Activated CD8-positive, alpha-beta memory T cell treated with anti-CD3 and anti-CD28 coated beads, Interleukin-2, amount 10 ng/mL, durations not matched to agents 7 days and 5 days (primary cell): ENCODE measurements around the gene SEC16A. TPM values are rescaled to one million over a fixed set of nuclear protein-coding genes. Genes with fewer than 3 reads are reported as not detected.

ENCODE experiments used
- ATAC-seq: fragments of 150-1000 bp; cut with Tn5 transposase; one replicate; pipeline ENCODE4 v1.10.0; 2021; ENCODE audit warnings: moderate library complexity
- CTCF ChIA-PET: fragments of 350-600 bp; sonication (Branson Sonifier 250); formaldehyde crosslinking; loops from one replicate; lab custom pipeline; 2021; ENCODE audit warnings: antibody characterized with exemption; lab: Charles Lee
- DNase-seq: peaks from one replicate; pipeline ENCODE4 v3.0.0-alpha.2; 2020
- H3K27ac Mint-ChIP-seq: one replicate; pipeline ENCODE4 v1.8.0; 2021; ENCODE audit warnings: mild to moderate bottlenecking, mixed read lengths
- H3K27me3 Mint-ChIP-seq: one replicate; pipeline ENCODE4 v1.8.0; 2021; ENCODE audit warnings: mixed read lengths
- H3K36me3 Mint-ChIP-seq: one replicate; pipeline ENCODE4 v1.8.0; 2021; ENCODE audit warnings: mild to moderate bottlenecking, mixed read lengths
- H3K4me1 Mint-ChIP-seq: one replicate; pipeline ENCODE4 v1.8.0; 2021; ENCODE audit warnings: mixed read lengths
- H3K4me3 Mint-ChIP-seq: one replicate; pipeline ENCODE4 v1.8.0; 2021; ENCODE audit warnings: mild to moderate bottlenecking, moderate library complexity, mixed read lengths
- H3K9me3 Mint-ChIP-seq: one replicate; pipeline ENCODE4 v1.8.0; 2022; ENCODE audit warnings: low read depth, mixed read lengths
- total RNA-seq, 2 experiments: library from RNA; stranded (reverse); gene quantifications; one replicate each; pipeline ENCODE4 v1.2.3, GENCODE V29; 2021

SEC16A gene
- total RNA-seq, 2 experiments from 2014 or later: 88.0 to 96.7 TPM

- Mint-ChIP-seq H3K36me3 (peaks cover 8% of the 10 kb centered on the region), H3K4me3 (no peak overlapping the region), H3K4me1 (no peaks in the 10 kb centered on the region), H3K27me3 (no peaks in the 10 kb centered on the region), H3K27ac (no peak overlapping the region), H3K9me3 (no peaks in the 10 kb centered on the region)
- CTCF ChIA-PET: no interaction called here
- ATAC-seq: no peak
- no peak for DNase-seq
Measured at GRCh38 chr9:136495238-136495800, 12.5 kb upstream of the SEC16A start.

- Mint-ChIP-seq H3K27ac (no peak overlapping the region), H3K4me3 (no peak overlapping the region), H3K4me1 (no peaks in the 10 kb centered on the region), H3K36me3 (peaks cover 8% of the 10 kb centered on the region), H3K27me3 (no peaks in the 10 kb centered on the region), H3K9me3 (no peaks in the 10 kb centered on the region)
- CTCF ChIA-PET: no interaction called here
- ATAC-seq (no peak), DNase-seq (no peak)
Measured at GRCh38 chr9:136494531-136495215, 11.8 kb upstream of the SEC16A start.

- Mint-ChIP-seq H3K27ac (no peak overlapping the region), H3K27me3 (no peaks in the 10 kb centered on the region), H3K4me3 (no peak overlapping the region), H3K4me1 (no peaks in the 10 kb centered on the region), H3K36me3 (peaks cover 7% of the 10 kb centered on the region), H3K9me3 (no peaks in the 10 kb centered on the region)
- CTCF ChIA-PET: interaction anchor here (1.5 kb wide), 1 partner anchor 136 kb away, joined by 3 read pairs; no protein-coding TSS in a partner anchor
- no peak for ATAC-seq
- no peak for DNase-seq
Measured at GRCh38 chr9:136494012-136494411, 11.2 kb upstream of the SEC16A start.

- Mint-ChIP-seq H3K4me3 (no peak overlapping the region), H3K9me3 (no peaks in the 10 kb centered on the region), H3K27me3 (no peaks in the 10 kb centered on the region), H3K27ac (no peak overlapping the region), H3K4me1 (no peaks in the 10 kb centered on the region), H3K36me3 (peaks cover 3% of the 10 kb centered on the region)
- DNase-seq (no peak), ATAC-seq (no peak)
- CTCF ChIA-PET: interaction anchor here (1.5 kb wide), 1 partner anchor 136 kb away, joined by 3 read pairs; no protein-coding TSS in a partner anchor
Measured at GRCh38 chr9:136493567-136493971, 10.7 kb upstream of the SEC16A start.

- DNase-seq (no peak), ATAC-seq (no peak)
- CTCF ChIA-PET: interaction anchor here (1.5 kb wide), 1 partner anchor 137 kb away, joined by 3 read pairs; no protein-coding TSS in a partner anchor
- H3K4me1 Mint-ChIP-seq: no peaks in the 10 kb centered on the region
- H3K9me3 Mint-ChIP-seq: no peaks in the 10 kb centered on the region
- H3K27me3 Mint-ChIP-seq: no peaks in the 10 kb centered on the region
- no peak overlapping the region for H3K27ac Mint-ChIP-seq
- peaks cover 3% of the 10 kb centered on the region for H3K36me3 Mint-ChIP-seq
- H3K4me3 Mint-ChIP-seq: no peak overlapping the region
Measured at GRCh38 chr9:136492978-136493522, 10.2 kb upstream of the SEC16A start.

GRCh38 chr9:136489731-136490130, 6.9 kb upstream of the SEC16A start:
- CTCF ChIA-PET: interaction anchor here (0.7 to 7.7 kb wide), 7 partner anchors 43 to 221 kb away, joined by 3 to 125 read pairs (median 9); no protein-coding TSS in a partner anchor
- Mint-ChIP-seq H3K4me3 (no peak overlapping the region), H3K27me3 (no peaks in the 10 kb centered on the region), H3K36me3 (no peaks in the 10 kb centered on the region), H3K4me1 (peaks cover 4% of the 10 kb centered on the region), H3K9me3 (no peaks in the 10 kb centered on the region), H3K27ac (no peak overlapping the region)
- ATAC-seq: no peak
- DNase-seq: no peak

- Mint-ChIP-seq H3K4me1 (peaks cover 6% of the 10 kb centered on the region), H3K27me3 (no peaks in the 10 kb centered on the region), H3K36me3 (no peaks in the 10 kb centered on the region), H3K27ac (no peak overlapping the region), H3K9me3 (no peaks in the 10 kb centered on the region), H3K4me3 (no peak overlapping the region)
- DNase-seq: peak; percentile 78
- ATAC-seq: peak; percentile 37
- CTCF ChIA-PET: interaction anchor here (0.8 to 7.7 kb wide), 24 partner anchors 15 to 217 kb away, joined by 3 to 125 read pairs (median 5); no protein-coding TSS in a partner anchor
Measured at GRCh38 chr9:136488247-136489214, 5.7 kb upstream of the SEC16A start.

GRCh38 chr9:136487672-136488071, 4.8 kb upstream of the SEC16A start:
- H3K4me3 Mint-ChIP-seq: no peak overlapping the region
- DNase-seq: no peak
- peaks cover 6% of the 10 kb centered on the region for H3K4me1 Mint-ChIP-seq
- H3K9me3 Mint-ChIP-seq: no peaks in the 10 kb centered on the region
- no peak overlapping the region for H3K27ac Mint-ChIP-seq
- no peak for ATAC-seq
- no peaks in the 10 kb centered on the region for H3K27me3 Mint-ChIP-seq
- CTCF ChIA-PET: interaction anchor here (0.6 to 7.7 kb wide), 19 partner anchors 14 to 218 kb away, joined by 3 to 125 read pairs (median 5); no protein-coding TSS in a partner anchor
- peaks cover 1% of the 10 kb centered on the region for H3K36me3 Mint-ChIP-seq

GRCh38 chr9:136486823-136487620, 4.2 kb upstream of the SEC16A start:
- CTCF ChIA-PET: interaction anchor here (0.6 to 7.7 kb wide), 24 partner anchors 13 to 242 kb away, joined by 3 to 125 read pairs (median 6); no protein-coding TSS in a partner anchor
- H3K27ac Mint-ChIP-seq: no peak overlapping the region

GRCh38 chr9:136486131-136486530, 3.3 kb upstream of the SEC16A start:
- no peak overlapping the region for H3K27ac Mint-ChIP-seq
- no peak for DNase-seq
- peaks cover 14% of the 10 kb centered on the region for H3K4me1 Mint-ChIP-seq
- H3K9me3 Mint-ChIP-seq: no peaks in the 10 kb centered on the region
- H3K27me3 Mint-ChIP-seq: no peaks in the 10 kb centered on the region
- H3K36me3 Mint-ChIP-seq: peaks cover 7% of the 10 kb centered on the region
- no peak overlapping the region for H3K4me3 Mint-ChIP-seq
- ATAC-seq: no peak
- CTCF ChIA-PET: interaction anchor here (0.9 to 7.7 kb wide), 16 partner anchors 44 to 243 kb away, joined by 3 to 125 read pairs (median 7); no protein-coding TSS in a partner anchor

More at GRCh38 chr9:136486823-136487620, 4.2 kb upstream of the SEC16A start:
- no peak for ATAC-seq
- DNase-seq: no peak
- Mint-ChIP-seq H3K4me1 (peaks cover 6% of the 10 kb centered on the region), H3K9me3 (no peaks in the 10 kb centered on the region), H3K4me3 (no peak overlapping the region), H3K27me3 (no peaks in the 10 kb centered on the region), H3K36me3 (peaks cover 1% of the 10 kb centered on the region)

GRCh38 chr9:136485049-136486045, 2.5 kb upstream of the SEC16A start:
- ATAC-seq (no peak), DNase-seq (peak; percentile 88)
- no peak overlapping the region for H3K27ac Mint-ChIP-seq
- H3K4me1 Mint-ChIP-seq: peaks cover 17% of the 10 kb centered on the region
- H3K4me3 Mint-ChIP-seq: no peak overlapping the region
- CTCF ChIA-PET: interaction anchor here (0.6 to 7.7 kb wide), 31 partner anchors 11 to 1044 kb away, joined by 3 to 125 read pairs (median 5); partner anchors contain the start of gene DNLZ
- peaks cover 8% of the 10 kb centered on the region for H3K36me3 Mint-ChIP-seq
- H3K27me3 Mint-ChIP-seq: no peaks in the 10 kb centered on the region
- H3K9me3 Mint-ChIP-seq: no peaks in the 10 kb centered on the region
